Endodermal cell (in vitro differentiated cells): Measurements from ENCODE around the gene EPHA1. TPM values are rescaled to one million over a fixed set of nuclear protein-coding genes. Genes with fewer than 3 reads are reported as not detected.

Experiments
- DNase-seq: peaks from one replicate; pipeline ENCODE4 v3.0.0-alpha.2; 2017
- H3K27ac ChIP-seq: 2 replicates; pipeline ENCODE4 v1.5.1; 2013; ENCODE audit warnings: mild to moderate bottlenecking, low read depth, low read length, moderate library complexity
- H3K27me3 ChIP-seq: 2 replicates; pipeline ENCODE4 v1.6.1; 2013; ENCODE audit warnings: mild to moderate bottlenecking, low read length, moderate library complexity; ENCODE audit not compliant: insufficient read depth, control insufficient read depth, poor library complexity, severe bottlenecking
- H3K36me3 ChIP-seq: 2 replicates; pipeline ENCODE4 v1.7.0; 2013; ENCODE audit warnings: mild to moderate bottlenecking, low read length, moderate library complexity; ENCODE audit not compliant: control insufficient read depth, insufficient read depth
- H3K4me1 ChIP-seq: one replicate; pipeline ENCODE4 v1.7.0; 2013; ENCODE audit warnings: low read length; ENCODE audit not compliant: control insufficient read depth, insufficient read depth
- H3K4me3 ChIP-seq: 2 replicates; pipeline ENCODE4 v1.5.1; 2013; ENCODE audit warnings: mild to moderate bottlenecking, low read length, moderate library complexity
- H3K9ac ChIP-seq: 2 replicates; pipeline ENCODE4 v1.6.1; 2013; ENCODE audit warnings: mild to moderate bottlenecking, low read length, moderate library complexity; ENCODE audit not compliant: poor library complexity, severe bottlenecking; ENCODE audit errors: extremely low read depth
- H3K9me3 ChIP-seq: 2 replicates; pipeline ENCODE4 v1.6.1; 2013; ENCODE audit warnings: mild to moderate bottlenecking, low read length, moderate library complexity; ENCODE audit not compliant: control insufficient read depth
- H3K27ac Mint-ChIP-seq: 2 replicates; pipeline ENCODE4 v1.8.0; 2020; ENCODE audit warnings: mixed read lengths
- H3K27me3 Mint-ChIP-seq: 2 replicates; pipeline ENCODE4 v1.8.0; 2021; ENCODE audit warnings: mild to moderate bottlenecking, mixed read lengths; ENCODE audit not compliant: insufficient read depth
- H3K36me3 Mint-ChIP-seq: 2 replicates; pipeline ENCODE4 v1.8.0; 2020; ENCODE audit warnings: low read depth, mixed read lengths
- H3K4me1 Mint-ChIP-seq: 2 replicates; pipeline ENCODE4 v1.8.0; 2020; ENCODE audit warnings: mixed read lengths
- H3K4me3 Mint-ChIP-seq: 2 replicates; pipeline ENCODE4 v1.8.0; 2020; ENCODE audit warnings: mild to moderate bottlenecking, moderate library complexity, mixed read lengths
- H3K9me3 Mint-ChIP-seq: 2 replicates; pipeline ENCODE4 v1.8.0; 2020; ENCODE audit warnings: mild to moderate bottlenecking, mixed read lengths
- CTCF ChIP-seq: fragments of 200-600 bp; sonication (generic); conservative IDR thresholded peaks from 2 replicates; pipeline ENCODE4 v1.5.0; 2021; ENCODE audit warnings: antibody characterized with exemption, mild to moderate bottlenecking
- whole genome bisulfite sequencing, 2 experiments: methylation state at CpG; one replicate each; pipeline versions ENCODE4 v1.1.5 to v1.1.7; 2013; ENCODE audit warnings: missing lambda C conversion rate in 2 of 2, mixed read lengths in 1 of 2; ENCODE audit not compliant: insufficient coverage in 1 of 2, insufficient read length in 1 of 2; 5-methylcytosine and 5-hydroxymethylcytosine counted together
- total RNA-seq, 2 donors: library from RNA; stranded (reverse); fragmentation: NEBNext Ultra II Directional in 1 of 2; extraction: Animal tissue kit (Norgen Biotek cat#: 25700) in 1 of 2; gene quantifications; 2 replicates in 1 of 2; 3 replicates in 1 of 2; pipeline ENCODE4 v1.2.1, GENCODE V29; 2021

Gene EPHA1
- total RNA-seq, 2 donors from 2014 or later: 70.0 to 103 TPM

GRCh38 chr7:143346018-143346417 is 62.6 kb downstream of the EPHA1 start:
- no peak overlapping the region for H3K27ac Mint-ChIP-seq
- peak overlapping the region; percentile 50 for H3K4me3 Mint-ChIP-seq
- no peak overlapping the region for H3K4me3 ChIP-seq

GRCh38 chr7:143345428-143345900 is 63.2 kb downstream of the EPHA1 start:
- no peaks in the 10 kb centered on the region for H3K9me3 Mint-ChIP-seq
- no peaks in the 10 kb centered on the region for H3K36me3 ChIP-seq
- 6 to 8% methylated on average over 16 to 35 of the region's 35 CpGs for WGBS, 2 experiments
- peaks cover 3% of the 10 kb centered on the region for H3K4me1 Mint-ChIP-seq
- peak; percentile 94 for DNase-seq
- H3K4me3 Mint-ChIP-seq: peak overlapping the region; percentile 50
- H3K9ac ChIP-seq: no peak overlapping the region
- no peak overlapping the region for H3K27ac ChIP-seq
- no peaks in the 10 kb centered on the region for H3K4me1 ChIP-seq
- no peak overlapping the region for H3K27ac Mint-ChIP-seq
- H3K27me3 Mint-ChIP-seq: peaks cover 41% of the 10 kb centered on the region
- no peak overlapping the region for H3K4me3 ChIP-seq
- no peaks in the 10 kb centered on the region for H3K9me3 ChIP-seq
- no peaks in the 10 kb centered on the region for H3K36me3 Mint-ChIP-seq
- H3K27me3 ChIP-seq: peaks cover 19% of the 10 kb centered on the region
- peak; percentile 75 for TF ChIP-seq CTCF

More at GRCh38 chr7:143346018-143346417, 62.6 kb downstream of the EPHA1 start:
- no peaks in the 10 kb centered on the region for H3K4me1 ChIP-seq
- no peak for TF ChIP-seq CTCF
- DNase-seq: peak; percentile 63
- H3K27ac ChIP-seq: no peak overlapping the region
- Mint-ChIP-seq H3K9me3 (no peaks in the 10 kb centered on the region), H3K27me3 (peaks cover 42% of the 10 kb centered on the region), H3K4me1 (peaks cover 3% of the 10 kb centered on the region), H3K36me3 (no peaks in the 10 kb centered on the region)
- 94 to 100% methylated on average over 1 to 4 of the region's 4 CpGs for WGBS, 2 experiments
- H3K9ac ChIP-seq: no peak overlapping the region
- H3K27me3 ChIP-seq: peaks cover 19% of the 10 kb centered on the region
- H3K36me3 ChIP-seq: no peaks in the 10 kb centered on the region
- no peaks in the 10 kb centered on the region for H3K9me3 ChIP-seq

- Mint-ChIP-seq H3K27ac (no peak overlapping the region), H3K27me3 (peaks cover 39% of the 10 kb centered on the region), H3K36me3 (no peaks in the 10 kb centered on the region), H3K9me3 (no peaks in the 10 kb centered on the region), H3K4me3 (no peak overlapping the region), H3K4me1 (peaks cover 3% of the 10 kb centered on the region)
- peak; percentile 17 for TF ChIP-seq CTCF
- Histone ChIP-seq H3K9ac (no peak overlapping the region), H3K4me1 (no peaks in the 10 kb centered on the region), H3K9me3 (no peaks in the 10 kb centered on the region), H3K4me3 (no peak overlapping the region), H3K27me3 (peaks cover 19% of the 10 kb centered on the region), H3K36me3 (no peaks in the 10 kb centered on the region), H3K27ac (no peak overlapping the region)
- DNase-seq: peak; percentile 7
- WGBS, 2 experiments: 89 to 92% methylated on average over 3 of the region's 3 CpGs
These were observed 65.1 kb downstream of the EPHA1 start for GRCh38 chr7:143343596-143343995.
